Natural killer cell (primary cell): ENCODE data around the gene APC. TPM values are rescaled to one million over a fixed set of nuclear protein-coding genes. Genes with fewer than 3 reads are reported as not detected.

ENCODE experiments used
- ATAC-seq, 3 donors: fragments of 150-1000 bp in 2 of 3; fragments of 200-7000 bp in 1 of 3; cut with Tn5 transposase; 1 replicate in 1 of 3; 2 replicates in 2 of 3; pipeline ENCODE4 v1.10.0; 2021; ENCODE audit warnings: mild to moderate bottlenecking in 2 of 3, moderate library complexity in 2 of 3
- DNase-seq, 2 donors: peaks; one replicate each; pipeline versions ENCODE4 v3.0.0 to v3.0.0-alpha.2; 2013 to 2021; ENCODE audit warnings: mixed read lengths in 1 of 2
- H3K27ac ChIP-seq: one replicate; pipeline ENCODE4 v1.5.1; 2013; ENCODE audit warnings: mild to moderate bottlenecking, low read length
- H3K27me3 ChIP-seq: one replicate; pipeline ENCODE4 v1.6.1; 2013; ENCODE audit warnings: low read length; ENCODE audit not compliant: control insufficient read depth, insufficient read depth
- H3K36me3 ChIP-seq: one replicate; pipeline ENCODE4 v1.6.1; 2013; ENCODE audit warnings: low read length; ENCODE audit not compliant: control insufficient read depth, insufficient read depth
- H3K4me1 ChIP-seq: one replicate; pipeline ENCODE4 v1.6.1; 2013; ENCODE audit warnings: low read length; ENCODE audit not compliant: control insufficient read depth, insufficient read depth
- H3K4me3 ChIP-seq: one replicate; pipeline ENCODE4 v1.5.1; 2013; ENCODE audit warnings: low read length
- H3K9me3 ChIP-seq: one replicate; pipeline ENCODE4 v1.6.1; 2013; ENCODE audit warnings: low read length; ENCODE audit not compliant: control insufficient read depth, insufficient read depth
- H3K27ac Mint-ChIP-seq, 2 donors: one replicate each; pipeline ENCODE4 v1.8.0; 2022; ENCODE audit warnings: mild to moderate bottlenecking in 2 of 2, mixed read lengths in 2 of 2, moderate library complexity in 1 of 2
- H3K27me3 Mint-ChIP-seq, 2 donors: one replicate each; pipeline ENCODE4 v1.8.0; 2022; ENCODE audit warnings: low read depth in 2 of 2, mixed read lengths in 2 of 2
- H3K36me3 Mint-ChIP-seq: one replicate; pipeline ENCODE4 v1.8.0; 2022; ENCODE audit warnings: mixed read lengths
- H3K4me1 Mint-ChIP-seq, 2 donors: one replicate each; pipeline ENCODE4 v1.8.0; 2022; ENCODE audit warnings: mixed read lengths in 2 of 2
- H3K4me3 Mint-ChIP-seq: one replicate; pipeline ENCODE4 v1.8.0; 2022; ENCODE audit warnings: mild to moderate bottlenecking, moderate library complexity, mixed read lengths
- H3K9me3 Mint-ChIP-seq, 2 donors: one replicate each; pipeline ENCODE4 v1.8.0; 2022; ENCODE audit warnings: mixed read lengths in 2 of 2
- CTCF ChIP-seq: fragments of 200-600 bp; IDR thresholded peaks from one replicate; pipeline ENCODE4 v1.8.0; 2022; ENCODE audit warnings: antibody characterized with exemption
- WGBS: methylation state at CpG from one replicate; pipeline ENCODE4 v1.1.7; 2013; ENCODE audit warnings: missing lambda C conversion rate; ENCODE audit not compliant: insufficient coverage; 5-methylcytosine and 5-hydroxymethylcytosine counted together
- intact Hi-C: fragments of 100-400 bp; cut with micrococcal nuclease; formaldehyde crosslinking; loops from one replicate; pipeline ENCODE4 v1.14.2; 2022
- total RNA-seq, 4 donors: library from RNA; stranded (reverse); fragments of 120-200 nt in 1 of 4; gene quantifications; one replicate each; pipeline versions ENCODE4 v1.2.3 to v1.2.4, GENCODE V29; 2013 to 2022

The APC gene
- total RNA-seq, 3 donors from 2014 or later (not counting 1 experiment from before 2014, with no cell fraction given): 40.1 to 52.3 (median 49.0) TPM

GRCh38 chr5:112691339-112691680 lies 46.4 kb upstream of the APC start:
- peaks cover 31 to 76% of the 10 kb centered on the region in 2 donors for H3K27me3 Mint-ChIP-seq
- no peaks in the 10 kb centered on the region for H3K36me3 Mint-ChIP-seq
- WGBS: 72% methylated on average over 1 of the region's 1 CpG
- H3K4me1 Mint-ChIP-seq: no peaks in the 10 kb centered on the region
- H3K27ac Mint-ChIP-seq: no peak overlapping the region
- Histone ChIP-seq H3K4me1 (no peaks in the 10 kb centered on the region), H3K4me3 (no peak overlapping the region), H3K9me3 (no peaks in the 10 kb centered on the region), H3K27ac (no peak overlapping the region), H3K27me3 (peaks cover 5% of the 10 kb centered on the region), H3K36me3 (no peaks in the 10 kb centered on the region)
- ATAC-seq: peak in 1 of 3 donors; percentile 25
- H3K9me3 Mint-ChIP-seq: no peaks in the 10 kb centered on the region
- no peak for DNase-seq
- no peak overlapping the region for H3K4me3 Mint-ChIP-seq
- intact Hi-C loops: loop anchor here (1.0 kb wide), 1 partner anchor 66 kb away; no protein-coding TSS in a partner anchor
- no peak for TF ChIP-seq CTCF

- H3K27me3 Mint-ChIP-seq: peaks cover 29 to 73% of the 10 kb centered on the region in 2 donors
- H3K27ac Mint-ChIP-seq: no peak overlapping the region
- DNase-seq (peak in 1 of 2 donors; percentile 79), ATAC-seq (peak in 2 of 3 donors; percentile 45 to 61)
- no peaks in the 10 kb centered on the region for H3K9me3 Mint-ChIP-seq
- no peak overlapping the region for H3K4me3 ChIP-seq
- no peaks in the 10 kb centered on the region for H3K4me1 Mint-ChIP-seq
- intact Hi-C loops: loop anchor here (1.0 kb wide), 1 partner anchor 66 kb away; no protein-coding TSS in a partner anchor
- H3K36me3 ChIP-seq: no peaks in the 10 kb centered on the region
- WGBS: 80% methylated on average over 3 of the region's 3 CpGs
- no peaks in the 10 kb centered on the region for H3K9me3 ChIP-seq
- peaks cover 5% of the 10 kb centered on the region for H3K27me3 ChIP-seq
- H3K4me3 Mint-ChIP-seq: no peak overlapping the region
- TF ChIP-seq CTCF: no peak
- no peaks in the 10 kb centered on the region for H3K36me3 Mint-ChIP-seq
- H3K4me1 ChIP-seq: no peaks in the 10 kb centered on the region
- H3K27ac ChIP-seq: no peak overlapping the region
Measured at GRCh38 chr5:112691758-112692157, 45.9 kb upstream of the APC start.

- no peak for TF ChIP-seq CTCF
- H3K36me3 ChIP-seq: no peaks in the 10 kb centered on the region
- no peaks in the 10 kb centered on the region for H3K4me1 Mint-ChIP-seq
- H3K4me3 ChIP-seq: no peak overlapping the region
- no peak overlapping the region for H3K4me3 Mint-ChIP-seq
- no peak overlapping the region for H3K27ac Mint-ChIP-seq
- no peak for DNase-seq
- no peaks in the 10 kb centered on the region for H3K9me3 Mint-ChIP-seq
- H3K36me3 Mint-ChIP-seq: no peaks in the 10 kb centered on the region
- H3K27me3 ChIP-seq: peaks cover 5% of the 10 kb centered on the region
- no CpG with 5 or more reads among the region's 1 CpG for WGBS
- no peaks in the 10 kb centered on the region for H3K9me3 ChIP-seq
- peaks cover 32 to 71% of the 10 kb centered on the region in 2 donors for H3K27me3 Mint-ChIP-seq
- ATAC-seq: no peak
- no peak overlapping the region for H3K27ac ChIP-seq
- intact Hi-C loops: no loop called here
- no peaks in the 10 kb centered on the region for H3K4me1 ChIP-seq
Measured at GRCh38 chr5:112692472-112692871, 45.2 kb upstream of the APC start.

GRCh38 chr5:112693301-112693700 lies 44.4 kb upstream of the APC start:
- ATAC-seq (no peak), DNase-seq (no peak)
- Histone ChIP-seq H3K9me3 (no peaks in the 10 kb centered on the region), H3K36me3 (no peaks in the 10 kb centered on the region), H3K4me3 (no peak overlapping the region), H3K27me3 (peaks cover 5% of the 10 kb centered on the region), H3K4me1 (no peaks in the 10 kb centered on the region), H3K27ac (no peak overlapping the region)
- intact Hi-C loops: no loop called here
- H3K36me3 Mint-ChIP-seq: no peaks in the 10 kb centered on the region
- no peak for TF ChIP-seq CTCF
- peaks cover 32 to 71% of the 10 kb centered on the region in 2 donors for H3K27me3 Mint-ChIP-seq
- H3K4me3 Mint-ChIP-seq: no peak overlapping the region
- H3K4me1 Mint-ChIP-seq: no peaks in the 10 kb centered on the region
- no peak overlapping the region for H3K27ac Mint-ChIP-seq
- WGBS: 91% methylated on average over 3 of the region's 3 CpGs
- H3K9me3 Mint-ChIP-seq: no peaks in the 10 kb centered on the region
